PC-9 (cell line): ENCODE results near the gene NUCB1. TPM values are rescaled to one million over a fixed set of nuclear protein-coding genes. Genes with fewer than 3 reads are reported as not detected.

Experiments
- BruUV-seq: library from RNA; stranded (reverse); fragments of 400-500 nt; replicated peaks from 2 replicates; lab custom pipeline; 2021; lab: Mats Ljungman, UMichigan
- CTCF ChIA-PET: fragments of 300-600 bp; sonication (Branson Sonifier 250); formaldehyde crosslinking; loops from one replicate; lab custom pipeline; 2022; ENCODE audit warnings: antibody characterized with exemption; lab: Charles Lee
- POLR2A ChIA-PET: fragments of 300-600 bp; sonication (Branson Sonifier 250); formaldehyde crosslinking; loops from one replicate; lab custom pipeline; 2022; ENCODE audit warnings: antibody characterized with exemption; ENCODE audit not compliant: unreplicated experiment; lab: Charles Lee
- DNase-seq, 2 experiments: peaks; one replicate each; pipeline versions ENCODE4 v3.0.0 to v3.0.0-alpha.2; 2015 to 2022; ENCODE audit warnings: mixed read lengths in 1 of 2
- H2AFZ ChIP-seq: fragments of 200-600 bp; sonication (generic); 2 replicates; pipeline ENCODE4 v1.8.1; 2017; ENCODE audit warnings: antibody characterized with exemption
- H3F3A ChIP-seq: fragments of 200-600 bp; sonication (generic); 2 replicates; pipeline ENCODE4 v1.8.1; 2017; ENCODE audit warnings: antibody characterized with exemption, mild to moderate bottlenecking, low read depth; ENCODE audit not compliant: insufficient read depth
- H3K27ac ChIP-seq: fragments of 200-600 bp; sonication (generic); 2 replicates; pipeline ENCODE4 v1.6.1; 2016; ENCODE audit warnings: mixed run types
- H3K27me3 ChIP-seq: fragments of 200-600 bp; sonication (generic); 2 replicates; pipeline ENCODE4 v1.6.1; 2016; ENCODE audit warnings: low read depth, mixed run types; ENCODE audit not compliant: insufficient read depth
- H3K36me3 ChIP-seq: fragments of 200-600 bp; sonication (generic); 2 replicates; pipeline ENCODE4 v1.6.1; 2016; ENCODE audit warnings: low read depth, mixed run types
- H3K4me1 ChIP-seq: fragments of 200-600 bp; sonication (generic); replicated peaks from 2 replicates; pipeline ENCODE4 v1.6.1; 2016; ENCODE audit warnings: mixed run types; ENCODE audit not compliant: insufficient read depth
- H3K4me2 ChIP-seq: fragments of 200-600 bp; sonication (generic); 2 replicates; pipeline ENCODE4 v1.6.1; 2017; ENCODE audit warnings: mixed run types
- H3K4me3 ChIP-seq: fragments of 200-600 bp; sonication (generic); 2 replicates; pipeline ENCODE4 v1.6.1; 2016; ENCODE audit warnings: mixed run types
- H3K79me2 ChIP-seq: fragments of 200-600 bp; sonication (generic); 2 replicates; pipeline ENCODE4 v1.6.1; 2017; ENCODE audit warnings: low read depth, mixed run types
- H3K9me2 ChIP-seq: fragments of 200-600 bp; sonication (generic); 2 replicates; pipeline ENCODE4 v1.8.1; 2017; ENCODE audit warnings: mild to moderate bottlenecking; ENCODE audit not compliant: insufficient read depth
- H3K9me3 ChIP-seq: fragments of 200-600 bp; sonication (generic); 2 replicates; pipeline ENCODE4 v1.8.1; 2016; ENCODE audit warnings: low read depth; ENCODE audit not compliant: insufficient read depth
- H4K20me1 ChIP-seq: fragments of 200-600 bp; sonication (generic); 2 replicates; pipeline ENCODE4 v1.8.1; 2017; ENCODE audit not compliant: insufficient read depth
- CTCF ChIP-seq: fragments of 200-600 bp; sonication (generic); conservative IDR thresholded peaks from 2 replicates; pipeline ENCODE4 v1.6.1; 2017; ENCODE audit warnings: mixed run types, antibody characterized with exemption, mild to moderate bottlenecking, moderate library complexity
- EZH2 ChIP-seq: fragments of 200-600 bp; sonication (generic); IDR thresholded peaks from 2 replicates; pipeline ENCODE4 v1.8.0; 2017; ENCODE audit warnings: antibody characterized with exemption, low read depth
- intact Hi-C: fragments of 100-400 bp; cut with micrococcal nuclease; formaldehyde crosslinking; loops from one replicate; pipeline ENCODE4 v1.10.0; 2022; ENCODE audit not compliant: unreplicated experiment
- total RNA-seq: library from RNA; stranded (reverse); gene quantifications from 2 replicates; pipeline ENCODE4 v1.2.3, GENCODE V29; 2021

NUCB1 gene
- total RNA-seq, 1 experiment from 2014 or later = 185 TPM

- peaks cover 52% of the 10 kb centered on the region for H3F3A ChIP-seq
- H3K4me2 ChIP-seq = no peak overlapping the region
- peaks cover 24% of the 10 kb centered on the region for H3K36me3 ChIP-seq
- no peaks in the 10 kb centered on the region for H3K9me3 ChIP-seq
- intact Hi-C loops = loop anchor here (1.0 kb wide), 1 partner anchor 183 kb away; no protein-coding TSS in a partner anchor
- no peak overlapping the region for H3K27ac ChIP-seq
- TF ChIP-seq EZH2 = no peak
- peak; percentile 97 for TF ChIP-seq CTCF
- peak; percentile 45 to 64 for DNase-seq
- ChIA-PET CTCF (interaction anchor here (0.6 to 1.3 kb wide), 7 partner anchors 22 to 326 kb away, joined by 4 to 11 read pairs (median 5); partner anchors contain the start of genes GYS1 and RUVBL2), POLR2A (interaction anchor here (0.6 to 0.7 kb wide), 3 partner anchors 89 to 671 kb away, joined by 3 to 5 read pairs (median 4); partner anchors contain the start of gene SCAF1)
- no peaks in the 10 kb centered on the region for H3K27me3 ChIP-seq
- peaks cover 16% of the 10 kb centered on the region for H4K20me1 ChIP-seq
- peaks cover 19% of the 10 kb centered on the region for H3K79me2 ChIP-seq
- H3K4me3 ChIP-seq = no peak overlapping the region
- peaks cover 12% of the 10 kb centered on the region for H3K4me1 ChIP-seq
- no peaks in the 10 kb centered on the region for H3K9me2 ChIP-seq
- no TSS peak for BruUV-seq
- H2AFZ ChIP-seq = no peak overlapping the region
Observed at GRCh38 chr19:48970923-48971395, 70.8 kb downstream of the NUCB1 start.

Other genes starting within 250 kb of the NUCB1 start
- 2.9 and 7.4 TPM in 2 replicates for gene NTN5, start 227.3 kb upstream of the NUCB1 start, total RNA-seq
- 8.7 and 9.6 TPM in 2 replicates for gene FUT2, start 204.3 kb upstream of the NUCB1 start, total RNA-seq
- gene MAMSTR, start 180.6 kb upstream of the NUCB1 start, total RNA-seq = 2.6 and 3.9 TPM in 2 replicates
- gene RASIP1, start 159.7 kb upstream of the NUCB1 start, total RNA-seq = 1.3 and 1.4 TPM in 2 replicates
- gene IZUMO1, start 153.4 kb upstream of the NUCB1 start, total RNA-seq = 2.2 and 3.0 TPM in 2 replicates
- gene FUT1, start 147.7 kb upstream of the NUCB1 start, total RNA-seq = 7.9 and 9.6 TPM in 2 replicates
- gene FGF21, start 144.8 kb upstream of the NUCB1 start, total RNA-seq = 0.41 and 0.78 TPM in 2 replicates
- 69.7 and 70.5 TPM in 2 replicates for gene BCAT2, start 89.3 kb upstream of the NUCB1 start, total RNA-seq
- gene HSD17B14, start 63.8 kb upstream of the NUCB1 start, total RNA-seq = 20.7 and 33.6 TPM in 2 replicates
- 0.79 and 1.8 TPM in 2 replicates for gene PLEKHA4, start 31.7 kb upstream of the NUCB1 start, total RNA-seq
- gene PPP1R15A, start 27.9 kb upstream of the NUCB1 start, total RNA-seq = 49.5 and 53.6 TPM in 2 replicates
- not detected in 2 replicates for gene TULP2, start 1.6 kb upstream of the NUCB1 start, total RNA-seq
- 2.0 and 2.4 TPM in 2 replicates for gene DHDH, start 33.4 kb downstream of the NUCB1 start, total RNA-seq
- 140 and 198 TPM in 2 replicates for gene BAX, start 54.6 kb downstream of the NUCB1 start, total RNA-seq
- 3,402 and 3,822 TPM in 2 replicates for gene FTL, start 65.0 kb downstream of the NUCB1 start, total RNA-seq
- 47.5 and 54.2 TPM in 2 replicates for gene GYS1, start 93.0 kb downstream of the NUCB1 start, total RNA-seq
- 175 and 179 TPM in 2 replicates for gene RUVBL2, start 93.6 kb downstream of the NUCB1 start, total RNA-seq
- 1.6 and 3.5 TPM in 2 replicates for gene LHB, start 116.8 kb downstream of the NUCB1 start, total RNA-seq
- not detected in 2 replicates for gene CGB3, start 124.0 kb downstream of the NUCB1 start, total RNA-seq
- gene CGB2, start 131.6 kb downstream of the NUCB1 start, total RNA-seq = not detected in 2 replicates
- gene CGB1, start 136.6 kb downstream of the NUCB1 start, total RNA-seq = 0.83 TPM in 1 of 2 replicates, not detected in the other
- gene CGB5, start 143.5 kb downstream of the NUCB1 start, total RNA-seq = 1.1 and 1.9 TPM in 2 replicates
- gene CGB8, start 148.8 kb downstream of the NUCB1 start, total RNA-seq = 1.0 and 5.3 TPM in 2 replicates
- gene CGB7, start 157.4 kb downstream of the NUCB1 start, total RNA-seq = 4.8 and 6.8 TPM in 2 replicates
- 14.0 and 18.6 TPM in 2 replicates for gene NTF4, start 164.5 kb downstream of the NUCB1 start, total RNA-seq
- not detected in 2 replicates for gene KCNA7, start 172.4 kb downstream of the NUCB1 start, total RNA-seq
- gene SNRNP70, start 185.1 kb downstream of the NUCB1 start, total RNA-seq = 151 and 199 TPM in 2 replicates
- 6.5 and 7.0 TPM in 2 replicates for gene LIN7B, start 214.1 kb downstream of the NUCB1 start, total RNA-seq
- gene C19orf73, start 218.8 kb downstream of the NUCB1 start, total RNA-seq = 1.5 and 3.0 TPM in 2 replicates
- gene PPFIA3, start 219.2 kb downstream of the NUCB1 start, total RNA-seq = 8.3 and 10.1 TPM in 2 replicates